Gastroesophageal sphincter (tissue), 4 donors: Measurements from ENCODE around the gene TBC1D24. TPM values are rescaled to one million over a fixed set of nuclear protein-coding genes. Genes with fewer than 3 reads are reported as not detected.

Source experiments
- ATAC-seq: fragments of 150-250 bp; one replicate; pipeline ENCODE4 v1.9.1; 2016; ENCODE audit warnings: mild to moderate bottlenecking, moderate library complexity
- H3K27ac ChIP-seq, 4 donors: fragments of 200-600 bp; sonication (generic) in 3 of 4; 1 replicate in 3 of 4; 2 replicates in 1 of 4; pipeline ENCODE4 v1.5.1; 2016 to 2019
- H3K27me3 ChIP-seq: fragments of 200-600 bp; sonication (generic); one replicate; pipeline ENCODE4 v1.5.1; 2019
- H3K36me3 ChIP-seq, 2 donors: fragments of 200-600 bp; sonication (generic); one replicate each; pipeline ENCODE4 v1.5.1; 2019; ENCODE audit warnings: control low read depth in 1 of 2
- H3K4me1 ChIP-seq, 3 donors: fragments of 200-600 bp; sonication (generic); 1 replicate in 2 of 3; 2 replicates in 1 of 3; pipeline ENCODE4 v1.5.1; 2016 to 2019; ENCODE audit warnings: control low read depth in 2 of 3
- H3K4me3 ChIP-seq, 2 donors: fragments of 200-600 bp; sonication (generic); one replicate each; pipeline ENCODE4 v1.5.1; 2019; ENCODE audit warnings: mild to moderate bottlenecking in 1 of 2, moderate library complexity in 1 of 2
- H3K9me3 ChIP-seq, 3 donors: fragments of 200-600 bp; sonication (generic); one replicate each; pipeline ENCODE4 v1.5.1; 2017 to 2019; ENCODE audit warnings: control low read depth in 2 of 3
- EP300 ChIP-seq: sonication (generic); formaldehyde crosslinking; IDR thresholded peaks from one replicate; pipeline ENCODE4 v1.6.1; 2017; ENCODE audit warnings: antibody characterized with exemption, mild to moderate bottlenecking
- POLR2A ChIP-seq, 2 donors: fragments of 450-650 bp; IDR thresholded peaks; one replicate each; pipeline ENCODE4 v1.6.1; 2017; ENCODE audit warnings: antibody characterized with exemption in 2 of 2, mild to moderate bottlenecking in 2 of 2, moderate library complexity in 1 of 2
- POLR2AphosphoS5 ChIP-seq: sonication (generic); formaldehyde crosslinking; IDR thresholded peaks from one replicate; pipeline ENCODE4 v1.6.1; 2017; ENCODE audit warnings: antibody characterized with exemption
- WGBS, 2 donors: methylation state at CpG; one replicate each; pipeline ENCODE4 v1.1.5; 2018; ENCODE audit warnings: low coverage in 1 of 2; 5-methylcytosine and 5-hydroxymethylcytosine counted together
- total RNA-seq, 4 donors: library from RNA; depleted of rRNA; stranded (reverse); fragments of >200 nt; gene quantifications; one replicate each; pipeline ENCODE4 v1.1.0, GENCODE V29; 2016
- TF ChIP-seq, protein P1 (sequence below), 4 experiments: fragments of 200-600 bp in 2 of 4; fragments of 450-650 bp in 2 of 4; sonication (generic) in 1 of 4; IDR thresholded peaks; one replicate each; pipeline ENCODE4 v1.5.1; 2017 to 2019; ENCODE audit warnings: antibody characterized with exemption in 4 of 4, mild to moderate bottlenecking in 2 of 4, moderate library complexity in 2 of 4

The TBC1D24 gene
- total RNA-seq, 4 donors from 2014 or later: 6.2 to 18.4 (median 14.2) TPM

DNA sequence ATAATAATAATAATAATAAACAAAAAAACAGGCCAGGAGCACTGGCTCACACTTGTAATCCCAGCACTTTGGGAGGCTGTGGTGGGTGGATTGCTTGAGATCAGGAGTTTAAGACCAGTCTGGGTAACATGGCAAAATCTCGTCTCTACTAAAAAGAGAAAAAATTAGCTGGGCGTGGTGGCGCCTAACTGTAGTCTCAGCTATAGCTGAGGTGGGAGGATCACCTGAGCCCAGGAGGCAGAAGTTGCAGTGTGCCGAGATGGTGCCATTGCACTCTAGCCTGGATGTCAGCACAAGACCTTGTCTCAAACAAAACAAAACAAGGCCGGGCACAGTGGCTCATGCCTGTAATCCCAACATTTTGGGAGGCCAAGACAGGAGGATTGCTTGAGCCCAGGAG is 20.1 kb downstream of the TBC1D24 start:
- Histone ChIP-seq H3K4me1 (peaks cover 0 to 27% (median 15%) of the 10 kb centered on the region in 3 donors), H3K36me3 (peaks cover 0 to 59% of the 10 kb centered on the region in 2 donors), H3K4me3 (no peak overlapping the region), H3K27ac (no peak overlapping the region), H3K27me3 (no peaks in the 10 kb centered on the region), H3K9me3 (no peaks in the 10 kb centered on the region)
- TF ChIP-seq EP300 (no peak), POLR2AphosphoS5 (no peak), POLR2A (IDR thresholded peaks at IDR 0.05) (no peak)
- TF ChIP-seq, protein P1, sequence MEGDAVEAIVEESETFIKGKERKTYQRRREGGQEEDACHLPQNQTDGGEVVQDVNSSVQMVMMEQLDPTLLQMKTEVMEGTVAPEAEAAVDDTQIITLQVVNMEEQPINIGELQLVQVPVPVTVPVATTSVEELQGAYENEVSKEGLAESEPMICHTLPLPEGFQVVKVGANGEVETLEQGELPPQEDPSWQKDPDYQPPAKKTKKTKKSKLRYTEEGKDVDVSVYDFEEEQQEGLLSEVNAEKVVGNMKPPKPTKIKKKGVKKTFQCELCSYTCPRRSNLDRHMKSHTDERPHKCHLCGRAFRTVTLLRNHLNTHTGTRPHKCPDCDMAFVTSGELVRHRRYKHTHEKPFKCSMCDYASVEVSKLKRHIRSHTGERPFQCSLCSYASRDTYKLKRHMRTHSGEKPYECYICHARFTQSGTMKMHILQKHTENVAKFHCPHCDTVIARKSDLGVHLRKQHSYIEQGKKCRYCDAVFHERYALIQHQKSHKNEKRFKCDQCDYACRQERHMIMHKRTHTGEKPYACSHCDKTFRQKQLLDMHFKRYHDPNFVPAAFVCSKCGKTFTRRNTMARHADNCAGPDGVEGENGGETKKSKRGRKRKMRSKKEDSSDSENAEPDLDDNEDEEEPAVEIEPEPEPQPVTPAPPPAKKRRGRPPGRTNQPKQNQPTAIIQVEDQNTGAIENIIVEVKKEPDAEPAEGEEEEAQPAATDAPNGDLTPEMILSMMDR (IDR thresholded peaks at IDR 0.05): no peak
- no peak for ATAC-seq
- WGBS, 2 donors: 93% methylated on average over 5 of the region's 5 CpGs; no CpG with 5 or more reads in 1 of the 2 donors

DNA sequence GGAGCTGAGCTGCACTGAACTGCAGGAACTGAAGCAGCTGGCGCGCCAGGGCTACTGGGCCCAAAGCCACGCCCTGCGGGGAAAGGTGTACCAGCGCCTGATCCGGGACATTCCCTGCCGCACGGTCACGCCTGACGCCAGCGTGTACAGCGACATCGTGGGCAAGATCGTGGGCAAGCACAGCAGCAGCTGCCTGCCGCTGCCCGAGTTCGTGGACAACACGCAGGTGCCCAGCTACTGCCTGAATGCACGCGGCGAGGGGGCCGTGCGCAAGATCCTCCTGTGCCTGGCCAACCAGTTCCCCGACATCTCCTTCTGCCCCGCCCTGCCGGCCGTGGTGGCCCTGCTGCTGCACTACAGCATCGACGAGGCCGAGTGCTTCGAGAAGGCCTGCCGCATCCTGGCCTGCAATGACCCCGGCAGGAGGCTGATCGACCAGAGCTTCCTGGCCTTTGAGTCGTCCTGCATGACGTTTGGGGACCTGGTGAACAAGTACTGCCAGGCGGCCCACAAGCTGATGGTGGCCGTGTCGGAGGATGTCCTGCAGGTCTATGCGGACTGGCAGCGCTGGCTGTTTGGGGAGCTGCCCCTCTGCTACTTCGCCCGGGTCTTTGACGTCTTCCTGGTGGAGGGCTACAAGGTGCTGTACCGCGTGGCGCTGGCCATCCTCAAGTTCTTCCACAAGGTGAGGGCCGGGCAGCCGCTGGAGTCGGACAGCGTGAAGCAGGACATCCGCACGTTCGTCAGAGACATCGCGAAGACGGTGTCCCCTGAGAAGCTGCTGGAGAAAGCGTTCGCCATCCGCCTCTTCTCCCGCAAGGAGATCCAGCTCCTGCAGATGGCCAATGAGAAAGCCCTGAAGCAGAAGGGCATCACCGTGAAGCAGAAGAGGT is 21.5 kb downstream of the TBC1D24 start:
- H3K4me1 ChIP-seq: peaks cover 0 to 35% (median 20%) of the 10 kb centered on the region in 3 donors
- ATAC-seq: no peak
- TF ChIP-seq, protein P1 (IDR thresholded peaks at IDR 0.05): no peak
- no peak for TF ChIP-seq EP300
- TF ChIP-seq POLR2A (IDR thresholded peaks at IDR 0.05): no peak
- TF ChIP-seq POLR2AphosphoS5: no peak

DNA sequence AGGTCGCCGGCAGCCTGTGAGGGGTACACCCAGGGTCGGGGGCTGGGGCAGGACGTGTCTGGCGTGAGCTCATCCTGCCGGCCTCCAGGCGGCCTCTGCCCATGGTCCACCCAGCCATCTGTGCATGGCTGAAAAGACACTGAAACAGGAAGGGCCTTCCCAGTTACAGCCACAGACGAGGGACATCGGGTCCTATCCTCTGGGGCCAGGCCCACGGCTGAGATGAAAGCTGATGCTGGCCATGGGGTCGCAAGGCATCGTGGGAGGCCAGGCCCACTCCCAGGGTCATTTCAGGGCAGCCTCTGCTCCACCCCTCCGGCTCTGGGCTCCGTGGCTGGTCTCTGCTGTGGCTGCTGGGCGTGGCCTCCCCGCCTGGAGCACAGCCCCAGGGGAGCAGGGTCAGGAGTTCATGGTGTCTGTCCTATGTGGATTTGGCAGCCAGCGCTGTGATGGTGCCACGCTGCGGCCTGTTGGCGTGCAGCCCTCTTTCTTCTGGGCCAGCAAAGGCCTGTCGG is 22.2 kb downstream of the TBC1D24 start:
- H3K4me1 ChIP-seq: peaks cover 0 to 42% (median 26%) of the 10 kb centered on the region in 3 donors
- 63% methylated on average over 6 of the region's 21 CpGs; no CpG with 5 or more reads in 1 of the 2 donors for WGBS, 2 donors
- H3K27me3 ChIP-seq: no peaks in the 10 kb centered on the region
- ATAC-seq: no peak
- TF ChIP-seq EP300: no peak
- no peak for TF ChIP-seq POLR2AphosphoS5
- no peak for TF ChIP-seq POLR2A (IDR thresholded peaks at IDR 0.05)
- TF ChIP-seq, protein P1 (IDR thresholded peaks at IDR 0.05): no peak
- H3K4me3 ChIP-seq: no peak overlapping the region
- H3K9me3 ChIP-seq: no peaks in the 10 kb centered on the region
- peaks cover 0 to 51% of the 10 kb centered on the region in 2 donors for H3K36me3 ChIP-seq
- H3K27ac ChIP-seq: peak overlapping the region in 2 of 4 donors; percentile 46 to 49

More for the DNA sequence above, 21.5 kb downstream of the TBC1D24 start:
- no peaks in the 10 kb centered on the region for H3K9me3 ChIP-seq
- H3K27ac ChIP-seq: peak overlapping the region in 2 of 4 donors; percentile 46 to 49
- 88% methylated on average over 17 of the region's 62 CpGs; no CpG with 5 or more reads in 1 of the 2 donors for WGBS, 2 donors
- no peak overlapping the region for H3K4me3 ChIP-seq
- H3K36me3 ChIP-seq: peaks cover 0 to 53% of the 10 kb centered on the region in 2 donors
- H3K27me3 ChIP-seq: no peaks in the 10 kb centered on the region

DNA sequence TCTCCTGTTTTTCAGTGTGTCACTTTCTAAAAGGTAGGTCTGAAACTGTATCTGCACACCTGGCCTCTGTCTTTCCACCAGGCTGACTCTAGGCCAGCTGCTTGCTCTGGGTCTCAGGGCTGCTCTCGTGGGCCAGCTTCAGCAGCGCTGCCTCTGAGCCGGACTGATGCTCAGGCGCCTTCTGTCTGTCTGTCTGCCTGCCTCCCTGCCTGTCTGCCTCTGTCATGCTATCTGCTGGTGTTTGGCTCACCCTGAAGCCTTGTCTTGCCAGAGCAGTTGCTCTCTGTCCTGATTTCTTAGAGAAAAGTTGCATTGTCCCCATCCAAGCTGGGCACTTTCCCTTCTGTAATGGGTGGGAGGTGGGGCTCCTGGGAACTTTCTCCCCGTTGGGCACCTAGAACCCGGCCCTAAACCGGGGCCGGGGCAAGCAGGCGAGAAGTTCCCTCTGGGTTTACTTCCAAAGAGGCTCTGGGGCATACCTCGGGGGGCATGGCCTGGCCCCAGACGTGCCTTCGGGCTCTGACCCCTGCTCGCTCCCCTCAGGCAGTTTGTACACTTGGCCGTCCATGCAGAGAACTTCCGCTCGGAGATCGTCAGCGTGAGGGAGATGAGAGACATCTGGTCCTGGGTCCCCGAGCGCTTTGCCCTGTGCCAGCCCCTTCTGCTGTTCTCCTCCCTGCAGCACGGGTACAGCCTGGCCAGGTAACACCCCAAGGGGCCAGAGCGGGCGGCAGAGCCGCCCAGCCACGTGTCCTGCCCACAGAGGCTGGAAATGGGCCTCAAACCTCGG is 23.0 kb downstream of the TBC1D24 start:
- Histone ChIP-seq H3K27ac (peak overlapping the region in 3 of 4 donors; percentile 40 to 49 (median 46)), H3K36me3 (peaks cover 0 to 46% of the 10 kb centered on the region in 2 donors), H3K4me3 (no peak overlapping the region), H3K27me3 (no peaks in the 10 kb centered on the region), H3K4me1 (peaks cover 0 to 49% (median 26%) of the 10 kb centered on the region in 3 donors), H3K9me3 (no peaks in the 10 kb centered on the region)
- TF ChIP-seq POLR2AphosphoS5 (no peak), POLR2A (IDR thresholded peaks at IDR 0.05) (no peak), EP300 (no peak)
- TF ChIP-seq, protein P1 (IDR thresholded peaks at IDR 0.05): no peak
- WGBS, 2 donors: 60 to 66% methylated on average over 2 to 6 of the region's 26 CpGs
- no peak for ATAC-seq
